Trophoblast cell (in vitro differentiated cells and primary cell): ENCODE data around the gene NTN5.
A peak's percentile ranks its signal among the peaks of the same experiment; 100 is the strongest.

Experiments used
- DNase-seq, 2 donors: peaks; one replicate each; pipeline ENCODE4 v3.0.0-alpha.2; 2016
- H2AFZ ChIP-seq: 2 replicates; pipeline ENCODE4 v1.6.1; 2013; ENCODE audit warnings: low read length, moderate library complexity, mild to moderate bottlenecking; ENCODE audit not compliant: insufficient read depth, poor library complexity
- H2AK5ac ChIP-seq: 2 replicates; pipeline ENCODE4 v1.6.1; 2013; ENCODE audit warnings: mild to moderate bottlenecking, low read length
- H2BK120ac ChIP-seq: 2 replicates; pipeline ENCODE4 v1.6.1; 2013; ENCODE audit warnings: low read length, mild to moderate bottlenecking, moderate library complexity; ENCODE audit not compliant: insufficient read depth, poor library complexity
- H2BK12ac ChIP-seq: 2 replicates; pipeline ENCODE4 v1.6.1; 2013; ENCODE audit warnings: mild to moderate bottlenecking, low read length, moderate library complexity
- H2BK5ac ChIP-seq: 2 replicates; pipeline ENCODE4 v1.6.1; 2013; ENCODE audit warnings: low read length, low read depth, moderate library complexity, mild to moderate bottlenecking; ENCODE audit not compliant: poor library complexity
- H3K14ac ChIP-seq: 2 replicates; pipeline ENCODE4 v1.6.1; 2013; ENCODE audit warnings: mild to moderate bottlenecking, low read length
- H3K18ac ChIP-seq: 2 replicates; pipeline ENCODE4 v1.6.1; 2013; ENCODE audit warnings: mild to moderate bottlenecking, low read length
- H3K23ac ChIP-seq: 2 replicates; pipeline ENCODE4 v1.6.1; 2013; ENCODE audit warnings: low read length
- H3K27ac ChIP-seq: 2 replicates; pipeline ENCODE4 v1.5.1; 2013; ENCODE audit warnings: low read depth, mild to moderate bottlenecking, inconsistent platforms, low read length, moderate library complexity
- H3K27me3 ChIP-seq: 2 replicates; pipeline ENCODE4 v1.6.1; 2013; ENCODE audit warnings: inconsistent platforms, mild to moderate bottlenecking, low read length, moderate library complexity; ENCODE audit not compliant: insufficient read depth
- H3K36me3 ChIP-seq, 2 experiments: 1 replicate in 1 of 2; 2 replicates in 1 of 2; pipeline ENCODE4 v1.6.1; 2013; ENCODE audit warnings: low read length in 2 of 2, mild to moderate bottlenecking in 2 of 2, moderate library complexity in 1 of 2; ENCODE audit not compliant: insufficient read depth in 2 of 2, control insufficient read depth in 1 of 2
- H3K4ac ChIP-seq: 2 replicates; pipeline ENCODE4 v1.6.1; 2013; ENCODE audit warnings: low read depth, mild to moderate bottlenecking, low read length, moderate library complexity
- H3K4me1 ChIP-seq, 2 experiments: 1 replicate in 1 of 2; 2 replicates in 1 of 2; pipeline ENCODE4 v1.6.1; 2013; ENCODE audit warnings: low read length in 2 of 2, mild to moderate bottlenecking in 2 of 2, moderate library complexity in 1 of 2; ENCODE audit not compliant: insufficient read depth in 2 of 2, control insufficient read depth in 1 of 2
- H3K4me2 ChIP-seq: 2 replicates; pipeline ENCODE4 v1.6.1; 2013; ENCODE audit warnings: inconsistent platforms, mild to moderate bottlenecking, low read length, moderate library complexity
- H3K4me3 ChIP-seq: 2 replicates; pipeline ENCODE4 v1.5.1; 2013; ENCODE audit warnings: mild to moderate bottlenecking, low read depth, low read length, inconsistent platforms
- H3K79me1 ChIP-seq: one replicate; pipeline ENCODE4 v1.6.1; 2013; ENCODE audit warnings: low read length
- H3K79me2 ChIP-seq: 2 replicates; pipeline ENCODE4 v1.6.1; 2013; ENCODE audit warnings: low read length, mild to moderate bottlenecking; ENCODE audit not compliant: control insufficient read depth, insufficient read depth, poor library complexity
- H3K9ac ChIP-seq: 2 replicates; pipeline ENCODE4 v1.6.1; 2013; ENCODE audit warnings: mild to moderate bottlenecking, low read length
- H3K9me3 ChIP-seq: 2 replicates; pipeline ENCODE4 v1.6.1; 2013; ENCODE audit warnings: low read depth, mild to moderate bottlenecking, control low read depth, inconsistent platforms, low read length; ENCODE audit not compliant: insufficient read depth
- H4K12ac ChIP-seq: 2 replicates; pipeline ENCODE4 v1.6.1; 2013; ENCODE audit warnings: low read depth, mild to moderate bottlenecking, low read length, moderate library complexity
- H4K8ac ChIP-seq: 2 replicates; pipeline ENCODE4 v1.6.1; 2013; ENCODE audit warnings: low read depth, mild to moderate bottlenecking, low read length, moderate library complexity
- H4K91ac ChIP-seq: one replicate; pipeline ENCODE4 v1.6.1; 2013; ENCODE audit warnings: low read depth, mild to moderate bottlenecking, low read length, moderate library complexity
- WGBS: extraction: QIAGEN DNeasy Blood & Tissue Kit; methylation state at CpG from one replicate; pipeline ENCODE4 v1.1.7; 2013; ENCODE audit warnings: missing lambda C conversion rate; ENCODE audit not compliant: insufficient read length, insufficient coverage; ENCODE audit errors: extremely low coverage; 5-methylcytosine and 5-hydroxymethylcytosine counted together

Gene NTN5

DNA sequence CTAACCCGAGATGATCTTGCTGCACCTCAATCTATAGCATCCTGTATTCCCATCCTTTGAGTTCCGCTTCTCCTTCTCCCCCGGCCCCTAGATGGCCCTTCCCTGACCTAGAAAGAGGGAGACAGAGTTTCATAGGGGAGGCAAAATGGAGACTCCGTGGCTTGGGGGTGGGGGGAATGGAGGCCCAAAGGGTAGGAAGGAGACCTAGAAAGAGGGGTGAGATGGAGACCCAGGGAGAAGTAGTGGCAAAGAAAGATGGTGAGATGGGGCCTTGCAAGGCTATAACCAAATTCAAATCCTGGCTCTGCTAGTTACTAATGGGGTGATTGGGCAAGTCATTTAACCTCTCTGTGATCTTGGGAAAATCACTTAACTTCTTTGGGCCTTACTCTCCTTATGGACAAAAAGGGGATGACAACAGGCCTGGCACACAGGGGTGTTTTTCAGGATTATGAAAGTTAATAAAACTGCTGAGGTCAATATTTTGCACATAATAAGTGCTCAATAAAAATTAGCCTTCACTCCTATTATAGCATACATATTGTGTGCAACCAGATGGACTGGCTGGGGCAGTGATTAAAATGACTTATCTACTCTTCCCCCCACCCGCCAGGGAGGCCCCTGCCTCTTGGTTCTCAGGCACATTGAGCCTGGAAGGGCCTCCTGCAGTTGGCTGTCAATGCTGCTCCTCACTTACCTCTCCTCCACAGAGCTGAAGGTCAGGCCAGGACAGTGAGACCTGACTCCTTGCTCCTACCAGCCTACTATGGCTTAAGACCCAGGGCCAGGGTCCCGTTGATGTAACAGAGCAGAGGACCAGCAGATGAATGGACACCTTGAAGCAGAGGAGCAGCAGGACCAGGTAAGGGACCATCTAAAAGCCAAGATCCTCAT, 52.9 kb downstream of the NTN5 start:
- Histone ChIP-seq H4K91ac (peak overlapping the region; percentile 87), H2BK12ac (peak overlapping the region; percentile 41), H2AK5ac (peak overlapping the region; percentile 69), H3K79me2 (peaks cover 16% of the 10 kb centered on the region), H2BK5ac (peak overlapping the region; percentile 35), H3K27me3 (no peaks in the 10 kb centered on the region), H3K9ac (peak overlapping the region; percentile 60), H2BK120ac (peak overlapping the region; percentile 23), H2AFZ (peak overlapping the region; percentile 37), H3K4ac (peak overlapping the region; percentile 66), H3K4me2 (peak overlapping the region; percentile 62), H3K4me3 (peak overlapping the region; percentile 62), H3K14ac (peak overlapping the region; percentile 73), H4K8ac (peak overlapping the region; percentile 87), H3K18ac (peak overlapping the region; percentile 40), H3K27ac (peak overlapping the region; percentile 39), H3K4me1 (peaks cover 7 to 19% of the 10 kb centered on the region in 2 experiments), H3K79me1 (peaks cover 12% of the 10 kb centered on the region), H3K23ac (peak overlapping the region; percentile 34), H4K12ac (peak overlapping the region; percentile 66), H3K9me3 (peaks cover 2% of the 10 kb centered on the region), H3K36me3 (peaks cover 29 to 30% of the 10 kb centered on the region in 2 experiments)
- no peak for DNase-seq
- WGBS: no CpG with 5 or more reads among the region's 6 CpGs

DNA sequence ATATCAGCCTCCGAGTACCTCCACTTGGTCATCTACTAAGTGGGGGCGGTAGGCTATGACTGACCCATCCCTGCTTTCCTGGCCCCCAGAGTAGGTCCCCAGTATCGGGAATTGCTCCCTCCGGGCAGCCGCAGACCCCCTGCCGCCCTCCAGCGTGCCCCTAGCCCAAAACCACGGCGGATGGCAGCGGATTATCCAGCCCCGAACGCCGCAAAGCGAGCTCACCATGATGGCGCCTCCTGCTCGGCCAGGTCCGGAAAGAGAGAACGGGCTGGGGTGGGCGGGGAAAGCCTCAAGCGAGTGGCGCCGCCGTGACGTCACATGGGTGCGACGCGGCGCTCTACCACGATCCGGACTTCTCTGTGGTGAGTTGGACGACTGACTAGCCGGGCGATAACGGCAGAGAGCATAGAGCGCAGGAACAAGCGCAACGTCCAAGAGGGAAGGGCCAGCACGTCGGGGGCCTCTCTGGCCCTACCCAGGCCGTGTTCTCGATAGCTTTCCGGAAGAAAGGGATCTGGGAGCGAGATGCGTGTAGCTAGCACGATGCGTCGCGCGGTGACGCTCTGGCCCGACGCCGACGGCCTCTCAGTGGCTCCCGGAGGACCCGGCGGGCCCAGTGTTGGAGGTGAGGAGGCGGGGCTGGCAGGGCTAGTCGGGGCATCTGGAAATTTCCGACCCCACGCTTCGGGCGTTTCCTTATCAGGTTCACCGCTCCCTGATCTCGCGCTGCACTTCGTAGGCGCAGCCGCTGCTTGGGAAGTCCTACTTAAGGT, 53.7 kb downstream of the NTN5 start, which contains the start of the genes RPL18 and SPHK2:
Gene RPL18, minus strand, starts transcription at position 263 of the 776 bp plus-strand sequence. Its CDS starts 35 bp downstream, at position 228.
Gene SPHK2, plus strand, starts transcription at position 591 of the 776 bp plus-strand sequence. CDS start 1,009 bp downstream, outside the sequence.
- Histone ChIP-seq H3K4me2 (peak within 1 kb of the TSS; percentile 66), H2BK12ac (peak within 1 kb of the TSS; percentile 41), H3K14ac (peak within 1 kb of the TSS; percentile 86), H3K9me3 (peaks cover 2% of the 10 kb centered on the region), H3K4ac (peak within 1 kb of the TSS; percentile 99), H2AFZ (peak within 1 kb of the TSS; percentile 37), H3K4me3 (peak within 1 kb of the TSS; percentile 95), H3K79me2 (peaks cover 16% of the 10 kb centered on the region), H3K23ac (peak within 1 kb of the TSS; percentile 34), H4K8ac (peak within 1 kb of the TSS; percentile 92), H2BK5ac (peak within 1 kb of the TSS; percentile 83), H3K27ac (peak within 1 kb of the TSS; percentile 77), H3K79me1 (peaks cover 12% of the 10 kb centered on the region), H3K18ac (peak within 1 kb of the TSS; percentile 93), H4K12ac (peak within 1 kb of the TSS; percentile 66), H2BK120ac (peak within 1 kb of the TSS; percentile 44), H4K91ac (peak within 1 kb of the TSS; percentile 89), H3K4me1 (peaks cover 5 to 15% of the 10 kb centered on the region in 2 experiments), H3K36me3 (peaks cover 34% of the 10 kb centered on the region in 2 experiments), H2AK5ac (peak within 1 kb of the TSS; percentile 69), H3K9ac (peak within 1 kb of the TSS; percentile 96), H3K27me3 (no peaks in the 10 kb centered on the region)
- peak; percentile 99 for DNase-seq
- no CpG with 5 or more reads among the region's 69 CpGs for WGBS

DNA sequence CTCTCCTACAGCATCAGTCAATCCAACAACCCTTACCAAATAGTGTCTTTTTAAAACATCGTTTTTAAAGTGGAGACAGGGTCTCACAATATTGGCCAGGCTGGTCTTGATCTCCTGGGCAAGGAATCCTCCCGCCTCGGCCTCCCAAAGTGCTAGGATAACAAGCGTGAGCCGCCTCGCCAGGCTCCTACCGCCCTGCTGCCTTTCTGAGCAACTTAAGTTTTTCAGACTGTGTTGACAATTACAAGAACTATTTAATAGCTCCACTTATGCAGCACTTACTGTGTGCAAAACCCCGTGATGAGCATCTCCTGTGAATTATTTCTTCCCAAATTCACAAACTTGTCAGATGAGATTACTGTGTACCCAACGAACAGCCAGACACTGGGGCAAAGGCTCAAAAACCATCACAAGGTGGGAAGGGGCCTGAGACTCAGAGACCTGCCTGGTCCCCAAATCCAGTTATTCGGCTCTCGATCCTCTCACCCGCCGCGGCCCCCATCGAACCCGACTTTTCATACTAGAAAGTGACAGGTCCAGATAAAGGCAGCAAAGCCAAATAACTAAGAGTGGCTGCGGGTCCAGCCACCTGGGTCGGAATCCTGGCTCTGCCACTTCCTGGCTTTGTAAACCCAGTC, 54.4 kb downstream of the NTN5 start:
- Histone ChIP-seq H3K18ac (peak overlapping the region; percentile 93), H3K9ac (peak overlapping the region; percentile 96), H4K12ac (peak overlapping the region; percentile 59), H3K4me3 (peak overlapping the region; percentile 95), H3K14ac (peak overlapping the region; percentile 86), H3K4me2 (peak overlapping the region; percentile 66), H3K4ac (peak overlapping the region; percentile 99), H3K23ac (no peak overlapping the region), H3K27me3 (no peaks in the 10 kb centered on the region), H2BK12ac (no peak overlapping the region), H3K79me1 (peaks cover 9% of the 10 kb centered on the region), H3K79me2 (peaks cover 16% of the 10 kb centered on the region), H2AK5ac (peak overlapping the region; percentile 69), H3K9me3 (peaks cover 2% of the 10 kb centered on the region), H2BK5ac (peak overlapping the region; percentile 83), H3K27ac (peak overlapping the region; percentile 77), H2AFZ (no peak overlapping the region), H4K91ac (peak overlapping the region; percentile 89), H3K36me3 (peaks cover 34% of the 10 kb centered on the region in 2 experiments), H4K8ac (peak overlapping the region; percentile 92), H3K4me1 (peaks cover 5 to 14% of the 10 kb centered on the region in 2 experiments), H2BK120ac (peak overlapping the region; percentile 44)
- DNase-seq: peak; percentile 42 to 51
- no CpG with 5 or more reads among the region's 18 CpGs for WGBS
